GM12801 (cell line): ENCODE data around the gene PPM1E.

Experiments used
- CTCF ChIP-seq: IDR thresholded peaks from one replicate; pipeline ENCODE4 v1.5.1; 2011; ENCODE audit warnings: control low read depth; ENCODE audit not compliant: insufficient read length; ENCODE audit errors: extremely low read depth

The PPM1E gene

GRCh38 chr17:58808609-58809563, 53.2 kb downstream of the PPM1E start:
- TF ChIP-seq CTCF: no peak

GRCh38 chr17:58809564-58809936, 53.9 kb downstream of the PPM1E start:
- no peak for TF ChIP-seq CTCF

- TF ChIP-seq CTCF: no peak
Observed at GRCh38 chr17:58811290-58811689, 55.6 kb downstream of the PPM1E start.

GRCh38 chr17:58813712-58814111, 58.1 kb downstream of the PPM1E start:
- TF ChIP-seq CTCF: no peak

GRCh38 chr17:58818654-58819053, 63.0 kb downstream of the PPM1E start:
- no peak for TF ChIP-seq CTCF

- TF ChIP-seq CTCF: no peak
Observed at GRCh38 chr17:58822148-58823050, 66.7 kb downstream of the PPM1E start.

GRCh38 chr17:58823051-58823525, 67.4 kb downstream of the PPM1E start:
- TF ChIP-seq CTCF: no peak
